GM19463 (cell line): ENCODE measurements around the gene CDSN.

Experiments
- ATAC-seq: cut with Tn5 transposase; IDR thresholded peaks from one replicate; pipeline ENCODE4 v1.9.1; 2021; ENCODE audit warnings: mild to moderate bottlenecking, moderate library complexity; ENCODE audit not compliant: unreplicated experiment

CDSN gene

GRCh38 chr6:31144970-31145340, 24.7 kb upstream of the CDSN start:
- no peak for ATAC-seq

DNA sequence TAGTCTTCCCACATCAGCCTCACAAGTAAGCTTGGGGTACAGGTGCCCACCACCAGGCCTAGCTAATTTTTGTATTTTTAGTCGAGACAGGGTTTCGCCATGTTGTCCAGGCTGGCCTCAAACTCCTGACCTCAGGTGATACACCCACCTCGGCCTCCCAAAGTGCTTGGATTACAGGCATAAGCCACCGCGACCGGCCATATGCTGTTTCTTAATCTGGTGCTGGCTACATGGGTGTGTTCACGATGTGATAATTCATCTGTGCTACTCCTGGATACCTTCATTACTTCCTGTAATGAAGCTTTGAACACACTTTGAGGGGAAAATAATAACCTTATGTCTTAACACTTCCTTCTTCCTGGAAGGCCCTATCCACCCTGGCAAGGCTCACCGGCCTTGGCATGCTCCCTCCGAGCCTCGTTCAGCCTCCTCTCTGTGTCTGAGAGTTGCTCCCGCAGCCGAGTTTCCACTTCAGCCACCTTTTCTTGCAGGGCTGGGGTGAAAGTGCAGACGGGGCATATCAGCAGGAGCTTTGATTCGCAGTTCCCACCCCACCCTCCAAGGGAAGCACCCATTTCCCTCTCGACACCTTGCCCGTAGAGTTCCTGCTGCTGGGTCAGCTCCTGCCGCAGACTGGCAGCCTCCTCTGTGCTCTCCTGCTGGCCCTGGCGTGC, 24.2 kb upstream of the CDSN start:
- ATAC-seq = no peak

DNA sequence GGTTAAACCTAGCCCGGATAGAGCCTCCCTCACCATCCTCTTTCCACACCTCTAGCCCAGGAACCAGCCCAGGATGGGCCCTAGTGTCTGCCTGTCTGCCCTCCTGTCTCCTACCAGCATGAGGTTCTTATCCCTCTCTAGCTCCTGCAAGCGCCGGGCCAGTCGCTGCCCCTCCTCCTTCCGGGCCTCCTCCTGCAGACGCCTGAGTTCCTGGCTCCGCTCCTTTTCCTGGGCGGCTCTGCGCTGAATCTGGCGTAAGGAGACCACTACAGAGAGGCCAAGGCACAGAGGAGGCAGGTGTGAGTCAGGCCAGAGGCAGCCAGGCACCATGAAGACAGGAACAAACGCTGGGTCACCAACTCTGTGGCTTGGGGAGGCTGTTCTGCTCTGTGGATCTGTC, 22.9 kb upstream of the CDSN start:
- no peak for ATAC-seq

- no peak for ATAC-seq
Measured at GRCh38 chr6:31142361-31142761, 22.1 kb upstream of the CDSN start.

DNA sequence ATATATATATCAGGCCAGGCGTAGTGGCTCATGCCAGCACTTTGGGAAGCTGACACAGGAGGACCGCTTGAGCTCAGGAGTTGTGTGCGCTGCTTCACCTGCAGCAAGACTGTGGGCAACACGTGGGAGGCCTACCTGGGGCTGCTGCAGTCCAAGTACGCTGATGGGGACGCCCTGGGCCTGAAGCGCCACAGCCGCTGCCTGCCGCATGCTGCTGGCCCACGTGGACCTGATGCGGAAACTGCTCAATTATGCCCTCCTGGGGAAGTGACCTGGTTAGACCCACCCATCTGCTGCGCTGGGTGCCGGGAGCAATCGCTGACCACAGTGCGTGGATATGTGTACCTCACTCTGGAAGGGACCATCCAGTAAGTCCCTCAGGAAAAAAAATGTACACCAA, 20.4 kb upstream of the CDSN start:
- no peak for ATAC-seq

DNA sequence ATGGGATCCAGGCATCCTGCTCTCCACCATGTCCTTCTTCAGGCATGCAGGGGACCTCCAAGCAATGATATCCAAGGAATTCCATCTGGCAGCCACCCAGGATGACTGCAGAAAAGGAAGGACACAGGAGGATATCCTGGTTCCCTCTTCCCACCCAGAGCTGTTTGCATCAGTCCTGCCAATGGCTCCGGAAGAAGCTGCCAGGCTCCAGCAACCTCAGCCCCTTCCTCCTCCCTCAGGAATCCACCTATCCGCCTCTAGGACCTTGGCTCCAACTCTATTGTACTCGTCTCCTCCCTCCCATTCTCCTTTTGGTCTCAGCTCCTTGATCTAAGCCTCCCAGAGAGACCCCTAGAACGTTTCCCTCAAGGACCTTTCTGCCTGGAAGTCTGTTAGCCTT, 19.4 kb upstream of the CDSN start:
- ATAC-seq = no peak

GRCh38 chr6:31138982-31139381, 18.7 kb upstream of the CDSN start, which contains the start of gene PSORS1C2:
Gene PSORS1C2 (minus strand): TSS chr6:31139066. CDS start chr6:31139026, 40 bp downstream.
- no peak for ATAC-seq

DNA sequence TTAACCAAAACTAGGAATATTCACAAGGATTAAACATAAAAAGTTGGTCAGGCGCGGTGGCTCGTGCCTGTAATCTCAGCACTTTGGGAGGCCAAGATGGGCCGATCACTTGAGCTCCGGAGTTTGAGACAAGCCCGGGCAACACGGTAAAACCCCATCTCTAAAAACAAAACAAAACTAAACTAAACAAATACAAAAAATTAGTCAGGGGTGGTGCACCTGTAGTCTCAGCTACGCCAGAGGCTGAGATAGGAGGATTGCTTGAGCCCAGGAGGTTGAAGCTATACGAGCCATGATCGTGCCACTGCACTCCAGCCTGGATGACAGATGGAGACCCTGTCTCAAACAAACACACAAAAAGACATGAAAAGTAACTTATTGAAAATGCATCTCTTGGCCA, 15.5 kb upstream of the CDSN start:
- no peak for ATAC-seq

DNA sequence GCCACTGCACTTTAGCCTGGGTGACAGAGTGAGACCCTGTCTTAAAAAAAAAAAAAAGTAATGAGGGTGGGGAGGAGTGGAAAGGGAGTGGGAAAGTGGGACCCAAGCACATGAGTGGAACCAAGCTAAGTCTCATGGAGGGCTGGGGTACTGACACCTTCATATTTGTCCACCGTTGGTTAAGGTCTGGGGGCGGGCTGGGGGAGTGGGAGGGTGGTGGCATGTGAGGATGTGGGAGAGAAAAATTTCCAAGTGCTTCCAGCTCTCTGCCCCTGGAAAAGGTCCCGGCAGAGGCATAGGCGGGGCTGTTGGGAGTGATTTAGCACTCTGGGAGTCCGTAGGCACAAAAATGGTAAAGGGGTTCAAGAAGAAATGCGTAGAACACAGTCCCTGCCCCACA, 12.6 kb upstream of the CDSN start:
- ATAC-seq = no peak

GRCh38 chr6:31131595-31131994, 11.3 kb upstream of the CDSN start:
- no peak for ATAC-seq

GRCh38 chr6:31130751-31131150, 10.5 kb upstream of the CDSN start:
- ATAC-seq = no peak

DNA sequence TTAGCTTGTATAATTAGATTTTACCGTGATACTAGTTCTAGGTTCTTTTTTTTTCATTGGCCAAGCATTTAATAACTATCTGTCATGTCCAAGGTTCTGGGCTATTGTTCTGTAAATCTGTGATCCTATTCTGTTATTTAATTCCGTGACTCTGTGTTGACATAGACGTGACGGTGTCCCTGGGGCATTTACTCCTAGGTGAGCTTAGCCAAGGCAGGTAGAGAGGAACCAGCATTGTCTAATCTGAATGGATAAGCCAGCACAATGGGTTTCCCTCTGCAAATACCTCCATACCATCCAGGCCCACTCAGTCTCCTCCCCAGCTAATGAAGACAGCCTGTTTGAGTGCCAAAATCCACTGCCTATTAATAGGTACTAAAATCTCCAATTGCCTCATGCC, 8.9 kb upstream of the CDSN start:
- no peak for ATAC-seq

DNA sequence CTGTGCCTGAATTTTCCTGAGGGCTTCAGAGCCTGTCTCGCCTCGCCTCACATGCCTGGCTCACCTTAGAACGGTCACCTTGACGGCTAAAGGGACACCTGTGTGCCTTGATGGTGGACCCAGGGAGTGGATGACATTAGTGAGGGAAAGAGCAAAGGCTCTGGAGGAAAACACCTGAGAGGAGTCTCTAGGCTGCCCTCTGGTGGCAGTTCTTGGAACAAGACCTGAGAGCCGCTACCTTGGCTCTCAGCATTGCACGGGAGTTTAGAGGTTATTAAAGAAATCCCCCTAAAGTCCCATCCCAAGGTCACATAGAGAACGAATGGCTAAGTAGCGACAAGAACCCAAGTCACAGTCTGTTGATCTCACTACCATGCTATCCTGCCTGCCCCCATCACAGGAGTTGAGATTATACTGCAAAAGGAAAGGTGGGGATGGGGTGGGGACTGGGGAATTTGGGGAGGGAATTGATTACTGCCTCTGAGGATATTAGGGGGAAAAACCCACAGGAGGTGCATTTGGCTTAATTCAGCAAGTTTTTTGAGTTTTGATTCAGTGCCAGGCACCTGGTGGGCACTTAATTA, 7.9 kb upstream of the CDSN start:
- no peak for ATAC-seq

- ATAC-seq = no peak
Measured at GRCh38 chr6:31126396-31127175, 6.3 kb upstream of the CDSN start.

GRCh38 chr6:31125586-31126363, 5.5 kb upstream of the CDSN start:
- no peak for ATAC-seq

- no peak for ATAC-seq
Measured at GRCh38 chr6:31125162-31125561, 4.9 kb upstream of the CDSN start.

- ATAC-seq = no peak
Measured at GRCh38 chr6:31122791-31123706, 2.8 kb upstream of the CDSN start.

DNA sequence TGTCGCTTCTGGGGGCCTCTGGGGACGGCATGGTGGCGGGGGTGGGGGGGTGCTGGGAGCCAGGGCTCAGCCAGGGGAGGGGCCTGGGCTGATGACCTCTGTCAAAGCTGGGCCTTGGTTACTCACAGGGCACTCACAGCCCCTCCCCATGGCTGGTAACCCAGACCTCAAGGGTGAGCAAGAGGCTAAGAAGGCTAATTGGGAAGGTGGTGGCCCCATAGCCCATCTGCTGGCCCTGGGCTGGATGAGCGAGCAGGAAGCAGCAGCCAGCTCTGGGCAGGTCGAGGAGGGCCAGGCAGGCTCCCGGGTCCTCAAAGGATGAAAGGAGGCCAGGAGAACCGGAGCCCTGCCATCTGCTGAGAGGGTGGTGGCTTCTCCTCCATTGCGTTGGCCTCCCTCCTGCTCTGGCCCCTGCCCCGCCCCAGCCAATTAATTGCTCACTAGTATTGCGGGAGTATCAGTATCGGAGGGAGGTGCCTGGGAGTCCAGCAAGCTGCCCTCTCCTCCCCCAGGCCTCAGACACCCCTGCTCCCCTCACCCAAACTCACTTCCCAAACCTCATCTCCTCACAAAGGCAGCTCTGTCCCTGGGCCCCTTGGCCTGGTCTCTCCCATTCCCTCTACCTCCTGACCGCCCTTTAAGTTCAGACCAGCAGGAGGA, 1.0 kb upstream of the CDSN start:
- ATAC-seq = no peak

DNA sequence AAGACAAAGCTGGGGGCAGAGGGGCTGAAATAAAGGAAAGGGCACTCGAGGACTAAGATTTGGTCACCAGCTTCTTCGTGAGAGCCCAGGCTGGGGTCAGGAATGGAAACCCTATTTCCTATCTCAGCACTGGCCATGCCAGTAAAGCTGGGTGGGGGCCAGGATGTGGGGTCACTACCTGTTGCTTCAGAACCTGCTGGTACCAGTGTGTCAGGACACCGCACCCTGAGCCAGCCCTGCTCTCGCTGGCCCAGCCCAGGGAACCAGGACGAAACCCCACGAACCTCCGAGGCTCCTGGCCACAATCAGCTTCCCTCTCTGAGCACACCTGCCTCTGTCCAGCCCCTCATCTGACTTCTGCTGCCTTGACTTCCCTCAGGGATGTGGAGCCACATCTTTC, 2.1 kb downstream of the CDSN start:
- no peak for ATAC-seq
